Central memory CD8-positive, alpha-beta T cell (primary cell): ENCODE data around the gene AMH.
"Not testable (repeated sequence)": the region's sequence is repeated elsewhere in the genome, so short reads cannot be mapped to it uniquely, and the experiment has no call there.

Experiments used
- ATAC-seq: fragments of 150-1000 bp; cut with Tn5 transposase; replicated peaks from 2 replicates; pipeline ENCODE4 v1.10.0; 2022; ENCODE audit warnings: mild to moderate bottlenecking, moderate FRiP score, moderate number of reproducible peaks; ENCODE audit not compliant: poor library complexity, severe bottlenecking; ENCODE audit errors: extremely low read depth
- DNase-seq, 2 donors: peaks; one replicate each; pipeline ENCODE4 v3.0.0; 2021; ENCODE audit warnings: low spot score in 2 of 2
- H3K27ac Mint-ChIP-seq: one replicate; pipeline ENCODE4 v1.8.0; 2022; ENCODE audit warnings: low read depth, mild to moderate bottlenecking, moderate library complexity, mixed read lengths
- H3K27me3 Mint-ChIP-seq: one replicate; pipeline ENCODE4 v1.8.0; 2022; ENCODE audit warnings: mixed read lengths
- H3K36me3 Mint-ChIP-seq: one replicate; pipeline ENCODE4 v1.8.0; 2022; ENCODE audit warnings: mild to moderate bottlenecking, moderate library complexity, mixed read lengths; ENCODE audit not compliant: insufficient read depth
- H3K4me1 Mint-ChIP-seq: one replicate; pipeline ENCODE4 v1.8.0; 2022; ENCODE audit warnings: mixed read lengths
- H3K4me3 Mint-ChIP-seq: one replicate; pipeline ENCODE4 v1.8.0; 2022; ENCODE audit warnings: mild to moderate bottlenecking, moderate library complexity, mixed read lengths
- H3K9me3 Mint-ChIP-seq: one replicate; pipeline ENCODE4 v1.8.0; 2022; ENCODE audit warnings: mixed read lengths

AMH gene

DNA sequence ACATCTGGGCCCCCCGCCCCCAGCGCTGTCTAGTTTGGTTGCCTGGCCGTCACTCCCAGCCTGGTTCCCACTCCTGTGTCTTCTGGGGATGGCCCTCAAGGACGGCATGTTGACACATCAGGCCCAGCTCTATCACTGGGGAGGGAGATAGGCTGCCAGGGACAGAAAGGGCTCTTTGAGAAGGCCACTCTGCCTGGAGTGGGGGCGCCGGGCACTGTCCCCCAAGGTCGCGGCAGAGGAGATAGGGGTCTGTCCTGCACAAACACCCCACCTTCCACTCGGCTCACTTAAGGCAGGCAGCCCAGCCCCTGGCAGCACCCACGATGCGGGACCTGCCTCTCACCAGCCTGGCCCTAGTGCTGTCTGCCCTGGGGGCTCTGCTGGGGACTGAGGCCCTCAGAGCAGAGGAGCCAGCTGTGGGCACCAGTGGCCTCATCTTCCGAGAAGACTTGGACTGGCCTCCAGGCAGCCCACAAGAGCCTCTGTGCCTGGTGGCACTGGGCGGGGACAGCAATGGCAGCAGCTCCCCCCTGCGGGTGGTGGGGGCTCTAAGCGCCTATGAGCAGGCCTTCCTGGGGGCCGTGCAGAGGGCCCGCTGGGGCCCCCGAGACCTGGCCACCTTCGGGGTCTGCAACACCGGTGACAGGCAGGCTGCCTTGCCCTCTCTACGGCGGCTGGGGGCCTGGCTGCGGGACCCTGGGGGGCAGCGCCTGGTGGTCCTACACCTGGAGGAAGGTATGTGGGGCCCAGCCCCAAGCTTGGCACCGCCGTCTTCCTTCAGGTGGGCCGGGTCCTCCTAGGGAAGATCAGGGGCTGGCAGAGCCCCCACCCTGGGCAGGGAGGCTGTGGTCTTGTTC, at the start of gene AMH:
Gene AMH, plus strand, starts transcription at position 314 of the 857 bp plus-strand sequence. Its CDS starts 10 bp downstream, at position 324.
- no peak within 1 kb of the TSS for H3K27ac Mint-ChIP-seq
- no peaks in the 10 kb centered on the region for H3K27me3 Mint-ChIP-seq
- no peaks in the 10 kb centered on the region for H3K9me3 Mint-ChIP-seq
- peaks cover 46% of the 10 kb centered on the region for H3K36me3 Mint-ChIP-seq
- ATAC-seq (no peak), DNase-seq (no peak)
- no peaks in the 10 kb centered on the region for H3K4me1 Mint-ChIP-seq
- peak within 1 kb of the TSS; percentile 27 for H3K4me3 Mint-ChIP-seq

DNA sequence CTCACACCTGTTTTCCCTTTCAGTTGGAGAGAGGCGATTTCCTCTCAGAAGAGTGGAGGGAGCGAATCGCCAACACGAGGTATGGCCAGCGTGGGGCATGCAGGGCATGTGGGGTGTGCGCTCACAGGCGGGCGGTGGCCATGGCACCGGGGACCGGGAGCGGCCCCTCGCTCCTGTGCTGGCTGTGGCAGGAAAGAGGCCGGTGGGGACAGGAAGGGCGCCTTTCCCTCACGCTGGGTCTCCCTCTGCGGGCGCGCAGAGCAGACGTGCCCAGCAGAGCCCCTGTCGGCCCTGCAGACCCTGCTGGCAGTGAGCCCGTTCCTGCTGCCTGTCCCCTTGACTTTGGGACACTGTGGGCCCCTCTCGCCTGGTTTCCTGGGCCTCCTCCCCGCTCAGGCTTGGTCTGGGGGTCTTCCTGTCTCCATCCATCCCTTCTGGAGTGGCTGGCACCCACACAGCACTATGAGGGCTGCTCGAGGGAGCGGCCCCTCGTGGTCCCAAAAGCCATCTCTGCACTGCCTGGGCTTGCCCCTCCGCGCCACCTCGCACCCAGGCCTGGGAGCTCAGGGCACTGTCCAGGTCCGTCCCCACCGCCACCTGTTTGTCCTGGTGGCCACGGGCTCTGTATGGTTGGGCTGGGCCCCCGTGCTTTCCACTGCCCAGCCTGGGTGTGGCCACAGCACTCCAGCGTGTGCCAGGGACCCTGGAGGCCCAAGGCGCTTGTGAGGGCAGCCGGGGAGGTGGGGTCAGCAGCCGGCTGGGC, 49.1 kb upstream of the AMH start:
- Mint-ChIP-seq H3K36me3 (peaks cover 11% of the 10 kb centered on the region), H3K4me3 (no peak overlapping the region), H3K27me3 (no peaks in the 10 kb centered on the region), H3K27ac (no peak overlapping the region), H3K4me1 (peaks cover 18% of the 10 kb centered on the region), H3K9me3 (no peaks in the 10 kb centered on the region)
- ATAC-seq (no peak), DNase-seq (no peak)

GRCh38 chr19:2200624-2201294, 48.4 kb upstream of the AMH start:
- H3K27me3 Mint-ChIP-seq, H3K27ac Mint-ChIP-seq, H3K4me3 Mint-ChIP-seq, ATAC-seq, H3K9me3 Mint-ChIP-seq, DNase-seq: not testable (repeated sequence)
- Mint-ChIP-seq H3K36me3 (peaks cover 12% of the 10 kb centered on the region), H3K4me1 (peaks cover 18% of the 10 kb centered on the region)

DNA sequence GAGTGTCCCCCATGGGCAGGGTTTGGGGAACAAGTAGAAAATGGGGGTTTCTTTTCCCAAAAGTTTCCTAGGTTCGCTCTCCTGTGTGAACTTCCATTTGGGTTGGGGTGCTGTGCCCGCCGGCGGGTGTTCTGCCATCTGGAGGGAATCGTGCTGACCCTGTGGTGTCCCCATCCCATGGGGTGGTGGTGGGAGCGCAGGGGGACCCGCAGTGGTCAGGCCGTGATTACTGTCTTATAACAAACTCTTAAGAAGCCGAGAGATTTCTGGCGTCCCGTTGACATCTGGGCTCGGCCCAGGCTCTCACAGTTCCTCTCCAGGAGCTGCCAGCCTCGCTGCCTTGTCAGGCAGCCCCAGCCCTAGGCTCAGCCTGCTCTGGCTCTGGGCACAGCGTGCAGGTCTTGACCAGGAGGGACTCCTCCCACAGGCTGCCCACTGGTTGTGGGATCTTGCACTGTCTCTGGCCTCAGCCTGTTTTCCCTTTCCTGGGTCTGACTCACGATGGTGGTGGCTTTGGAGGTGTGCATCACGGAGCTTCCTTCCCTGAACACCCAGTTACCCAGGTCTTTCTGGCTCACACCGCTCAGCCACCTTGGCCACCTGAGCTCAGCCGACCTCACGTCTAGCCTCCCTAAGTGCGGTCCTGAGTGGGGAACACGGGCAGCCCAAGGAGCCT, 47.5 kb upstream of the AMH start:
- peaks cover 13% of the 10 kb centered on the region for H3K36me3 Mint-ChIP-seq

GRCh38 chr19:2202366-2202765, 46.8 kb upstream of the AMH start:
- H3K9me3 Mint-ChIP-seq, result no peaks in the 10 kb centered on the region
- H3K4me1 Mint-ChIP-seq, result peaks cover 12% of the 10 kb centered on the region
- peaks cover 13% of the 10 kb centered on the region for H3K36me3 Mint-ChIP-seq
- no peak overlapping the region for H3K4me3 Mint-ChIP-seq
- DNase-seq (no peak), ATAC-seq (no peak)
- no peaks in the 10 kb centered on the region for H3K27me3 Mint-ChIP-seq
- H3K27ac Mint-ChIP-seq, result no peak overlapping the region

More for the DNA sequence above, 47.5 kb upstream of the AMH start:
- no peak for DNase-seq
- Mint-ChIP-seq H3K27me3 (no peaks in the 10 kb centered on the region), H3K9me3 (no peaks in the 10 kb centered on the region), H3K27ac (peak overlapping the region; percentile 55), H3K4me3 (no peak overlapping the region), H3K4me1 (peaks cover 18% of the 10 kb centered on the region)
- ATAC-seq, result no peak

DNA sequence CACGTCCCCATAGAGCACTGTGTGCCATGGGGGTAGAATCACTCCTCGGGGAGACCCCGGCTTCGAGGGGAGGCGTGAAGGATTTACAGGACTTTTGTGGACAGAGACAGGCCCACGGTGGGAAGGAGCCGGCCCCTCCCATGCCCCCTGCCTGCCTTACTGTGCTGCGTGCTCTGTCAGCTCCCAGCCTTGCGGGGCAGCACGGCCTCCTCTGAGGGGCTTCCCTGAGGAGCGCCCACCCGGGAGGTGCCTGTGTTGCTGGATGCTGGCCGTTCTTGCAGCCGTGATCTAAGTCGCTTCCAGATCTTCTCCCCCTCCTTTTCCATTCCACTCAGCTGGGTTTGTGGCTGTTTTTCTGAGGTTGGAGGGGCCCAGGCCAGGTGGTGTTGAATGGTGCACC, 42.1 kb upstream of the AMH start:
- DNase-seq, result no peak
- Mint-ChIP-seq H3K9me3 (no peaks in the 10 kb centered on the region), H3K27ac (no peak overlapping the region), H3K4me3 (no peak overlapping the region), H3K36me3 (peaks cover 9% of the 10 kb centered on the region), H3K4me1 (no peaks in the 10 kb centered on the region), H3K27me3 (no peaks in the 10 kb centered on the region)
- no peak for ATAC-seq

- no peak for ATAC-seq
- H3K27me3 Mint-ChIP-seq, result no peaks in the 10 kb centered on the region
- no peak overlapping the region for H3K4me3 Mint-ChIP-seq
- H3K27ac Mint-ChIP-seq, result no peak overlapping the region
- peaks cover 11% of the 10 kb centered on the region for H3K36me3 Mint-ChIP-seq
- H3K4me1 Mint-ChIP-seq, result no peaks in the 10 kb centered on the region
- peak in 1 of 2 donors; percentile 16 for DNase-seq
- no peaks in the 10 kb centered on the region for H3K9me3 Mint-ChIP-seq
These were observed 40.9 kb upstream of the AMH start for GRCh38 chr19:2207991-2208860.

- H3K36me3 Mint-ChIP-seq, result peaks cover 5% of the 10 kb centered on the region
- H3K4me3 Mint-ChIP-seq, result no peak overlapping the region
- H3K9me3 Mint-ChIP-seq, result no peaks in the 10 kb centered on the region
- H3K4me1 Mint-ChIP-seq, result no peaks in the 10 kb centered on the region
- no peak overlapping the region for H3K27ac Mint-ChIP-seq
- DNase-seq, result no peak
- H3K27me3 Mint-ChIP-seq, result no peaks in the 10 kb centered on the region
- ATAC-seq, result no peak
These were observed 40.1 kb upstream of the AMH start for GRCh38 chr19:2208975-2209374.

GRCh38 chr19:2209408-2209807, 39.7 kb upstream of the AMH start:
- H3K36me3 Mint-ChIP-seq, result peaks cover 5% of the 10 kb centered on the region
- H3K4me1 Mint-ChIP-seq, result no peaks in the 10 kb centered on the region
- H3K27ac Mint-ChIP-seq, result no peak overlapping the region
- ATAC-seq (no peak), DNase-seq (no peak)
- H3K4me3 Mint-ChIP-seq, result no peak overlapping the region
- H3K9me3 Mint-ChIP-seq, result no peaks in the 10 kb centered on the region
- H3K27me3 Mint-ChIP-seq, result no peaks in the 10 kb centered on the region

DNA sequence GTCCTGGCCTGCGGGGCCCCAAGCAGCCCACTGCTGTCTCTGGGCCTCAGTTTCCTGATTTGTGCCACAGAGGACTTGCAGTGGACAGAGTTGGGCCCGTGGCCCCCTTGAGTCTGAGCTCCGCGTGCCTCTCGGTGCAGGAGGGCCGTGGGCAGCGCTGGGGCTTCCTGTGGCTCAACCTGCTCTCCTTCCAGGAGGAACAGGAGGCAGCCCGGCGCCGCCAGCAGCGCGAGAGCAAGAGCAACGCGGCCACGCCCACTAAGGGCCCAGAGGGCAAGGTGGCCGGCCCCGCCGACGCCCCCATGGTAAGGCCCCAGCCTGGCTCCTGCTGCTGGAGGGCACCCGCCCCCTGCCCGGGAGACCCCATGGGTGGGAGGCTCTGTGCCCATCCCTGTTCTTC, 38.9 kb upstream of the AMH start:
- no peak overlapping the region for H3K27ac Mint-ChIP-seq
- DNase-seq (no peak), ATAC-seq (no peak)
- no peaks in the 10 kb centered on the region for H3K27me3 Mint-ChIP-seq
- H3K36me3 Mint-ChIP-seq, result peaks cover 7% of the 10 kb centered on the region
- no peaks in the 10 kb centered on the region for H3K9me3 Mint-ChIP-seq
- H3K4me3 Mint-ChIP-seq, result no peak overlapping the region
- no peaks in the 10 kb centered on the region for H3K4me1 Mint-ChIP-seq

DNA sequence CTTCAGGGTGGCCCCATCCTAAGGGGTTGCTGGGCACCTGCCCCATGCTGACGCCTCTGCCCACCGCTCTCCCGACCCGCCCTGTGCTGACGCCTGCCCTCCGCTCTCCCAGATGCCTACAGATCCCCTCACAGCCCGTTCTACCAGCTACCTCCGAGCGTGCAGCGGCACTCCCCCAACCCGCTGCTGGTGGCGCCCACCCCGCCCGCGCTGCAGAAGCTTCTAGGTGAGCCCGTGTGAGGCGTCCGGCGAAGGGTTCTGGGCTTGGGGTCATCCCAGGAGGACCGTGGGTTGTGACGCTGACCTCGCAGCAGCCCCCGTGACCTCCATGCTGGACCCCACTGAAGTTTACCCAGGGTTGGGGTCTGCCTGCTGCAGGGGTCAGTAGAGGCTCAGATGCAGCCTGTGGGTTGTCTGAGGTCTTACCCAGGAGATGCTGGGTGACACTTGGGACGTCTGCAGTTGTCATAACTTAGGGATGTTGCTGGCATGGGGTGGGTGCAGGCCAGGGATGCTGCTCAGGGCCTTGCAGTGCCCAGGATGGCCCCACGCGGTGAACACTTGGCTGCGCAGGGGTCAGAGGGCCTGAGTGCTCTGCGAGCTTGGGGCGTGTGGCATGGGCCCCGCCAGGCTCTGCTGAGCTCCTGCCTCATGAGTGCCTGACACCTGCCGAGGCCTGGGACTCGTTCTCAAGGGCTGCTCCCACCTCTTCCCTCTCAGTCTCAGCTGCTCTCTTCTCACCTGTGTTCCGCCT, 38.0 kb upstream of the AMH start:
- Mint-ChIP-seq H3K36me3 (peaks cover 4% of the 10 kb centered on the region), H3K27me3 (no peaks in the 10 kb centered on the region), H3K4me3 (no peak overlapping the region)

More for the DNA sequence above, 38.0 kb upstream of the AMH start:
- Mint-ChIP-seq H3K9me3 (no peaks in the 10 kb centered on the region), H3K4me1 (no peaks in the 10 kb centered on the region), H3K27ac (no peak overlapping the region)
- no peak for DNase-seq
- ATAC-seq, result no peak
